Epithelial cell of esophagus (primary cell): ENCODE measurements around the gene CLCNKB.

Experiments used
- DNase-seq: peaks from one replicate; pipeline ENCODE4 v3.0.0; 2010; ENCODE audit warnings: low read depth
- H3K4me3 ChIP-seq: 2 replicates; pipeline ENCODE4 v1.5.1; 2011; ENCODE audit warnings: mild to moderate bottlenecking, low read length, control low read depth
- TF ChIP-seq, protein P1 (sequence below): IDR thresholded peaks from 2 replicates; pipeline ENCODE4 v1.5.1; 2011; ENCODE audit warnings: low read depth, mild to moderate bottlenecking, low read length, control low read depth, inconsistent platforms; ENCODE audit not compliant: insufficient read depth; ENCODE audit errors: missing control alignments

CLCNKB gene

DNA sequence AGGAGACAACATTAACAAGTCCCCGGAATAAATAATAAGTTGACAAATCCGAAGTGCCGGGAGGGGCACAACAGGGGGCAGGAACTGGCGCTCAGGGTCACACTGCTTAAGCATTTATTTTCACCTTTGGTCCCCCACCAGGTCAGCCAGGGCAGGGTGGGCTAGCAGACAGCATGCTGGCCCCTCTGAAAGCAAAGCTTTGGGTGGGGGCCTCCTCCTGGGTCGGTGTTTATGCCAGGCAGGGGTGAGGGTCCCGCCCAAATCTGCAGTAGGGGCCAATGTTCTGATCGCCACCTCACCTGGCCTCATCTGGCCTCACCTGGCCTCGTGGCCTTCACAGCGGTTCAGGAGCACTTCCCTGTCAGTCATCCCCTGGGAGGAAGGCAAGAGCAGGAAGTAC is 38.1 kb downstream of the CLCNKB start:
- H3K4me3 ChIP-seq, result no peak overlapping the region
- no peak for DNase-seq
- TF ChIP-seq, protein P1, sequence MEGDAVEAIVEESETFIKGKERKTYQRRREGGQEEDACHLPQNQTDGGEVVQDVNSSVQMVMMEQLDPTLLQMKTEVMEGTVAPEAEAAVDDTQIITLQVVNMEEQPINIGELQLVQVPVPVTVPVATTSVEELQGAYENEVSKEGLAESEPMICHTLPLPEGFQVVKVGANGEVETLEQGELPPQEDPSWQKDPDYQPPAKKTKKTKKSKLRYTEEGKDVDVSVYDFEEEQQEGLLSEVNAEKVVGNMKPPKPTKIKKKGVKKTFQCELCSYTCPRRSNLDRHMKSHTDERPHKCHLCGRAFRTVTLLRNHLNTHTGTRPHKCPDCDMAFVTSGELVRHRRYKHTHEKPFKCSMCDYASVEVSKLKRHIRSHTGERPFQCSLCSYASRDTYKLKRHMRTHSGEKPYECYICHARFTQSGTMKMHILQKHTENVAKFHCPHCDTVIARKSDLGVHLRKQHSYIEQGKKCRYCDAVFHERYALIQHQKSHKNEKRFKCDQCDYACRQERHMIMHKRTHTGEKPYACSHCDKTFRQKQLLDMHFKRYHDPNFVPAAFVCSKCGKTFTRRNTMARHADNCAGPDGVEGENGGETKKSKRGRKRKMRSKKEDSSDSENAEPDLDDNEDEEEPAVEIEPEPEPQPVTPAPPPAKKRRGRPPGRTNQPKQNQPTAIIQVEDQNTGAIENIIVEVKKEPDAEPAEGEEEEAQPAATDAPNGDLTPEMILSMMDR, result no peak

DNA sequence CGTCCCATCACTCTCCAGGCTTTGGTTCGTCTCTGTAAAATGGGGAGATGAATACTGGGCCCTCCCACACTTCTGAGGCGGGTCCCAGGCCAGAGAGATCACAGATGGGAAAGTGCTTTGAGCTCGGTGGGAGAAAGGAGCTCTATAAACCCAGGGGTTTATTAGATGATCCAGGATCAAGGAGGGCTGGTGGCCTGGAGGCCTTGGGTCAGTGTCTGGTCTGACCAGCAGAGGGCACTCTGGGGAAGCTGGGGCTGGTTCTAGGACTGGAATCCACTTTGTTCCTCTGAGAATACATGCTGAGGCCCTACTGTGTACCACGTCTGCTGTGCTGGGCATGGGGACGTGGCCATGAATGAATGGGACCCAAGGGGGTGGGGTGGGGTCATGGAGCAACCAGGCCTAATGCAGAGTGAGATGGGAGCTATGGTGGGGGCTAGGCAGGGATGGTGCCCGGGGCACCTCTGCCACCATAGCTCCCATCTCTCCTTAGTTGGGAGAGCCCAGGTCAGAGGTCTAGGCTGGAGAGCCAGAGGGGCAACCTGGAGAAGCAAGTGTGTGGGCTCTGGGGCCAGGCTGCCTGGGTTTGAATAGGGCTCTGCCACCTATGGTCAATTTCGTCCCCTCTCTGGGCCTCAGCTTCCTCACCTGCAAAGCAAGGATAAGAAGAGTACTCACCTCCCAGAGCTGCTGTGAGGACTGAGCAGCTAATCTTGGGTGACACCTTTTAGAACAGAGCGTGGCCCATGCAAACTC is 38.9 kb downstream of the CLCNKB start:
- peak; percentile 70 for DNase-seq
- TF ChIP-seq, protein P1, result peak; percentile 96
- H3K4me3 ChIP-seq, result no peak overlapping the region

DNA sequence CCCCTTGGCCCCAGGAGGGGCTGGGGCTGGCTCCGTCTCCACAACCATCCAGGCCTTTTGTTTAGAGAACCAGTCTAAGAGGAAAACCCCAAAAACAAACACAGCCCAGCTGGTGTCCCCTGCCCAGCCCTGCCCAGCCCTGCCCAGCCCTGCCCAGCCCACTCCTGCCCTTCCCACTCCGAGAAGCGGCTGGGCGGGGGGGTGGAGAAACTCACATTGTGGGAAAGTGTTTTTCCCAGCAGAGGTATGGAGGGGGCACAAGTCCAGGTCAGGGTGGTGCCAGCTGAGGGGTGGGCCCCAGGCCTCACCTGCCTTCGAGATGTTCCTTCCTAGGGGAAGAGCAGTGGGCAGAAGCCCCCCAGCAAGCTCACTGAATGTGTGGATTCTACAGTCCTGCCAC is 39.9 kb downstream of the CLCNKB start:
- TF ChIP-seq, protein P1, result no peak
- no peak for DNase-seq
- H3K4me3 ChIP-seq, result no peak overlapping the region

DNA sequence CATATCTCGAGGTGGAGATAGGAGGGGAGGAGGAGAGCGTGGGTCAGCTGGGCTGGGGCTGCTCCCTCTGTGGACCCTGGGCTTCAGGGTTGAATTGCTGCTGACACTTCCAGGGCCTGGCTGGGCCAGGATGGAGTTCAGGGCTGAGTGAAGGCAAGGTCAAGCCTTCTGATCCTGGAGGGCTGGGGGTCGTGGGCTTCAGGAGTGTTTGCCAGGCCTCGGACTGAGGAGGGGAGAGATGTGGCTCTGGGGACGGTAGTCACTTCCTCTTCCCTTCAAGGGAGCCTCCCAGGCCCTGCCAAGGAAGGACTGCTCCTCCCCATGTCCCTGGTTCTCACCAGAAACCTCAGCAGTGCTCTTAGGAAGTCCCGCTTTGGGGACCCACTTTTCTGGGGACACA is 41.9 kb downstream of the CLCNKB start:
- no peak for DNase-seq
- TF ChIP-seq, protein P1, result no peak
- no peak overlapping the region for H3K4me3 ChIP-seq

DNA sequence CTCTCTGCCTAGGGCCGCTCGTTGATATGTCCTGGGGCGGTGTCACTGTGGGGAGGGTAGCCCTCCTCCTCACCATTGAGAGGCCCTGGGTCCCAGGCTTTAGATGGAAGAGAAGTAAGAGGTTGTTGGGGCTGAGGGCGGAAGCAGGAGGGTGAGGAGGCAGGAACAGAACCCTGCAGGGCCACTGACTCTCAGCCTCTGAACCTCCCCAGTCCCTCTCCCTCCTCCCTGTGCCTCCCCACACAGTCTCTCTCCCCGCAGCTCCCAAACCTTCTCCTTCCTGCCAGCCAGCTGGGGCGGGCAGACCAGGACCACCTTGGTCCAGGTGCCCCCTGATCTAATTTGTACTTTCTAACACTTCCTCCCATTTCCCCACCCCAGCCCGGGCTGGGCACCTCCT is 44.2 kb downstream of the CLCNKB start:
- no peak overlapping the region for H3K4me3 ChIP-seq
- TF ChIP-seq, protein P1, result no peak
- no peak for DNase-seq

DNA sequence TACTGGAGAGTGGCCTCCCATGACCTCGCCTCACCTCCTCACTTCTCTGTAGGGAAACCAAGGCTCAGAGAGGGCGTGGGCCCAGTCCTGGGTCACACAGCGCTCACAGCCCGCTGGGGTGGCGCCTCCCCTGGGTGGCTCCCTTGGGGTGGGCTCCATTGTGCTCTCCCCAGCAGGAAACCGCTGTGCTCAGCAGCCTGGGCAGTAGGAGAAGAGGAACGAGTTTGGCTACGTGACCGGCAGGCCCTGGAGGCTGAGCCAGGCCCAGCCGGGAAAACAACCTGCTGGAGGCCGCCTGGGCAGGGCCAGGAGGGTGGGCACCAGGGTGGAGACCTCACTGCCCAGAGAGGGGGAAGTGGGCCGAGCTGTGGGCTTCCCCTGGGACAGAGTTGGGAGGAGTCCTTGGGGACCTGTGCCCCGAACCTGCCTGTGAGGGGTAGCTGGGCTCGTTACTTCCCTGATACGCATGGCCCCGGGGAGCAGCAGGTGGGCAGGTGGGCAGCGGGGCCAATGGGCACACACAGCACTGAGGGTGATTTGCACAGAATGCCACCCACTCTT is 44.8 kb downstream of the CLCNKB start:
- DNase-seq, result no peak
- H3K4me3 ChIP-seq, result no peak overlapping the region
- TF ChIP-seq, protein P1, result no peak

DNA sequence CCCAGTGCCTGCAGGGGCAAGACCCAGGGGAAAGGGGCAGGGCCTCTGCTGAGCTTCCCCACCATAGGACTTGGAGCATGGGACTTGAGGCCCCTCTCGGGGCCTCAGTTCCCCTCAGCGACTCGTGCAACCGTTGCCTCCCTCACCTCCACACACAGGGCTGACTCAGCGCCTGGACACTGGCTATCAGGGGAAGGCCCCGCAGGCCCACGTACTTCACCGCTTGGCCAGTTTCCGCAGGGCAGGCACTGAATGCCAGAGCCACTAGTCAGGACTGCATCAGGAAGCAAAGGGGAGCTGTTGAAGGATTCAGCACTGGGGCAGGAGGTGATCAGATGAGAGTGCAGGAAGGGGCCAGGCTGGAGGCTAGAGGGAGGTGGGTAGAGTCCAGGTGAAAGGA is 45.4 kb downstream of the CLCNKB start:
- no peak overlapping the region for H3K4me3 ChIP-seq
- DNase-seq, result peak; percentile 73
- TF ChIP-seq, protein P1, result no peak
